H9 (cell line): ENCODE results near the gene FAM151A. TPM values are rescaled to one million over a fixed set of nuclear protein-coding genes. Genes with fewer than 3 reads are reported as not detected.

Experiments
- DNase-seq: peaks from one replicate; pipeline ENCODE4 v3.0.0-alpha.2; 2017
- H2AFZ ChIP-seq: one replicate; pipeline ENCODE4 v1.6.1; 2013; ENCODE audit warnings: mild to moderate bottlenecking, low read length, control low read depth, moderate library complexity
- H2AK5ac ChIP-seq: 2 replicates; pipeline ENCODE4 v1.6.1; 2013; ENCODE audit warnings: low read length, control low read depth, mixed read lengths; ENCODE audit not compliant: insufficient read length
- H2BK120ac ChIP-seq: one replicate; pipeline ENCODE4 v1.6.1; 2013; ENCODE audit warnings: low read depth, mild to moderate bottlenecking, low read length, control low read depth, inconsistent platforms; ENCODE audit not compliant: poor library complexity, severe bottlenecking
- H2BK12ac ChIP-seq: 2 replicates; pipeline ENCODE4 v1.6.1; 2013; ENCODE audit warnings: low read length, control low read depth, mixed read lengths, low read depth; ENCODE audit not compliant: insufficient read length
- H2BK15ac ChIP-seq: 2 replicates; pipeline ENCODE4 v1.6.1; 2013; ENCODE audit warnings: low read depth, low read length, control low read depth
- H2BK20ac ChIP-seq: one replicate; pipeline ENCODE4 v1.6.1; 2013; ENCODE audit warnings: low read depth, mild to moderate bottlenecking, low read length, control low read depth, inconsistent platforms; ENCODE audit not compliant: poor library complexity, severe bottlenecking
- H2BK5ac ChIP-seq: 2 replicates; pipeline ENCODE4 v1.6.1; 2013; ENCODE audit warnings: low read length, control low read depth, mixed read lengths; ENCODE audit not compliant: insufficient read length
- H3K14ac ChIP-seq: 2 replicates; pipeline ENCODE4 v1.6.1; 2013; ENCODE audit warnings: low read length, control low read depth; ENCODE audit not compliant: insufficient read depth
- H3K18ac ChIP-seq: 2 replicates; pipeline ENCODE4 v1.6.1; 2013; ENCODE audit warnings: low read depth, mild to moderate bottlenecking, mixed read lengths, low read length, control low read depth; ENCODE audit not compliant: insufficient read length
- H3K23ac ChIP-seq: 2 replicates; pipeline ENCODE4 v1.6.1; 2013; ENCODE audit warnings: low read length, control low read depth, mixed read lengths, low read depth; ENCODE audit not compliant: insufficient read length
- H3K23me2 ChIP-seq: 2 replicates; pipeline ENCODE4 v1.6.1; 2013; ENCODE audit warnings: low read depth, mild to moderate bottlenecking, mixed read lengths, low read length, control low read depth; ENCODE audit not compliant: insufficient read length, poor library complexity, severe bottlenecking
- H3K27ac ChIP-seq: 2 replicates; pipeline ENCODE4 v1.5.1; 2013; ENCODE audit warnings: low read length, control low read depth, mixed read lengths, low read depth; ENCODE audit not compliant: insufficient read length
- H3K27me3 ChIP-seq: 2 replicates; pipeline ENCODE4 v1.6.1; 2013; ENCODE audit warnings: low read length, control low read depth, inconsistent platforms; ENCODE audit not compliant: insufficient read depth
- H3K4ac ChIP-seq: 2 replicates; pipeline ENCODE4 v1.6.1; 2013; ENCODE audit warnings: low read depth, mild to moderate bottlenecking, control low read depth, inconsistent platforms, low read length, moderate library complexity
- H3K4me1 ChIP-seq: 2 replicates; pipeline ENCODE4 v1.6.1; 2013; ENCODE audit warnings: low read length, control low read depth, inconsistent platforms; ENCODE audit not compliant: insufficient read depth
- H3K4me2 ChIP-seq: 2 replicates; pipeline ENCODE4 v1.6.1; 2013; ENCODE audit warnings: low read length, control low read depth, mixed read lengths; ENCODE audit not compliant: insufficient read length, insufficient read depth
- H3K56ac ChIP-seq: 2 replicates; pipeline ENCODE4 v1.6.1; 2013; ENCODE audit warnings: low read depth, mild to moderate bottlenecking, mixed read lengths, low read length, control low read depth; ENCODE audit not compliant: insufficient read length
- H3K79me1 ChIP-seq: 2 replicates; pipeline ENCODE4 v1.6.1; 2013; ENCODE audit warnings: low read depth, mild to moderate bottlenecking, moderate library complexity, low read length, control low read depth, inconsistent platforms; ENCODE audit not compliant: insufficient read depth, poor library complexity, severe bottlenecking
- H3K79me2 ChIP-seq: 2 replicates; pipeline ENCODE4 v1.6.1; 2013; ENCODE audit warnings: low read length, control low read depth, inconsistent platforms; ENCODE audit not compliant: insufficient read depth
- H3K9ac ChIP-seq: 2 replicates; pipeline ENCODE4 v1.6.1; 2013; ENCODE audit warnings: low read length, control low read depth, mixed read lengths; ENCODE audit not compliant: insufficient read length; ENCODE audit errors: extremely low read depth
- H3K9me3 ChIP-seq: one replicate; pipeline ENCODE4 v1.6.1; 2013; ENCODE audit warnings: low read depth, low read length, inconsistent platforms; ENCODE audit not compliant: control insufficient read depth
- H3T11ph ChIP-seq: one replicate; pipeline ENCODE4 v1.6.1; 2013; ENCODE audit warnings: mild to moderate bottlenecking, low read length, control low read depth, inconsistent platforms
- H4K20me1 ChIP-seq: one replicate; pipeline ENCODE4 v1.6.1; 2013; ENCODE audit not compliant: control insufficient read depth, insufficient read length, insufficient read depth
- H4K5ac ChIP-seq: 2 replicates; pipeline ENCODE4 v1.6.1; 2013; ENCODE audit warnings: low read depth, mild to moderate bottlenecking, mixed read lengths, low read length, control low read depth; ENCODE audit not compliant: insufficient read length
- H4K8ac ChIP-seq: replicated peaks from 2 replicates; pipeline ENCODE4 v1.6.1; 2013; ENCODE audit warnings: low read length, control low read depth, mixed read lengths, low read depth; ENCODE audit not compliant: insufficient read length
- H4K91ac ChIP-seq: 2 replicates; pipeline ENCODE4 v1.6.1; 2013; ENCODE audit warnings: low read depth, mild to moderate bottlenecking, moderate library complexity, mixed read lengths, low read length, control low read depth; ENCODE audit not compliant: insufficient read length
- H3K27ac Mint-ChIP-seq, 3 experiments: 2 replicates in 2 of 3; 3 replicates in 1 of 3; pipeline ENCODE4 v1.8.0; 2020 to 2021; ENCODE audit warnings: mixed read lengths in 3 of 3, mild to moderate bottlenecking in 1 of 3, moderate library complexity in 1 of 3
- H3K27me3 Mint-ChIP-seq: 2 replicates; pipeline ENCODE4 v1.8.0; 2021; ENCODE audit warnings: low read depth, mild to moderate bottlenecking, moderate library complexity, mixed read lengths
- H3K36me3 Mint-ChIP-seq, 3 experiments: 2 replicates in 2 of 3; 3 replicates in 1 of 3; pipeline ENCODE4 v1.8.0; 2020 to 2021; ENCODE audit warnings: low read depth in 3 of 3, mixed read lengths in 3 of 3; ENCODE audit not compliant: insufficient read depth in 1 of 3
- H3K4me1 Mint-ChIP-seq, 2 experiments: 2 replicates each; pipeline ENCODE4 v1.8.0; 2020; ENCODE audit warnings: mixed read lengths in 2 of 2
- H3K4me3 Mint-ChIP-seq, 2 experiments: 2 replicates in 1 of 2; 3 replicates in 1 of 2; pipeline ENCODE4 v1.8.0; 2020 to 2021; ENCODE audit warnings: mild to moderate bottlenecking in 2 of 2, mixed read lengths in 2 of 2, moderate library complexity in 1 of 2
- H3K9me3 Mint-ChIP-seq, 2 experiments: 2 replicates in 1 of 2; 3 replicates in 1 of 2; pipeline ENCODE4 v1.8.0; 2020; ENCODE audit warnings: mild to moderate bottlenecking in 2 of 2, mixed read lengths in 2 of 2, moderate library complexity in 1 of 2
- CTCF ChIP-seq: fragments of 200-600 bp; sonication (generic); conservative IDR thresholded peaks from 3 replicates; pipeline ENCODE4 v1.8.0; 2021; ENCODE audit warnings: antibody characterized with exemption, mild to moderate bottlenecking
- WGBS: extraction: QIAGEN DNeasy Blood & Tissue Kit; methylation state at CpG from one replicate; pipeline ENCODE4 v1.1.7; 2013; ENCODE audit warnings: missing lambda C conversion rate, low lambda C conversion rate, mixed read lengths; ENCODE audit not compliant: insufficient read length; ENCODE audit errors: extremely low coverage; 5-methylcytosine and 5-hydroxymethylcytosine counted together
- total RNA-seq: library from RNA; stranded (reverse); gene quantifications from 2 replicates; pipeline ENCODE4 v1.2.1, GENCODE V29; 2021

FAM151A gene
- total RNA-seq, 1 experiment from 2014 or later = not detected

GRCh38 chr1:54572542-54572850, 50.8 kb downstream of the FAM151A start:
- no peak overlapping the region for H3K56ac ChIP-seq
- WGBS = no CpG with 5 or more reads among the region's 3 CpGs
- H3K23me2 ChIP-seq = no peaks in the 10 kb centered on the region
- H3K79me2 ChIP-seq = no peaks in the 10 kb centered on the region
- Mint-ChIP-seq H3K27ac (peak overlapping the region in 1 of 3 experiments; percentile 36; a peak in 1 of 7 replicates), H3K9me3 (no peaks in the 10 kb centered on the region), H3K27me3 (no peaks in the 10 kb centered on the region), H3K4me1 (peaks cover 48 to 59% of the 10 kb centered on the region in 2 experiments), H3K4me3 (peak overlapping the region in 1 of 2 experiments; percentile 57; a peak in 2 of 5 replicates), H3K36me3 (no peaks in the 10 kb centered on the region)
- peak overlapping the region; percentile 31 for H3K14ac ChIP-seq
- H2AK5ac ChIP-seq = no peak overlapping the region
- no peak for TF ChIP-seq CTCF
- no peaks in the 10 kb centered on the region for H3K79me1 ChIP-seq
- H2BK12ac ChIP-seq = no peak overlapping the region
- H3K9ac ChIP-seq = no peak overlapping the region
- no peak overlapping the region for H2AFZ ChIP-seq
- no peak overlapping the region for H2BK15ac ChIP-seq
- H3K18ac ChIP-seq = no peak overlapping the region
- no peak overlapping the region for H3K23ac ChIP-seq
- H3K27ac ChIP-seq = no peak overlapping the region
- H3K4me2 ChIP-seq = no peak overlapping the region
- H4K91ac ChIP-seq = no peak overlapping the region
- H3K27me3 ChIP-seq = no peaks in the 10 kb centered on the region
- DNase-seq = no peak
- H3T11ph ChIP-seq = no peak overlapping the region
- H2BK120ac ChIP-seq = no peak overlapping the region
- no peak overlapping the region for H4K5ac ChIP-seq
- H2BK20ac ChIP-seq = no peak overlapping the region
- no peaks in the 10 kb centered on the region for H3K9me3 ChIP-seq
- H3K4ac ChIP-seq = no peak overlapping the region
- peaks cover 18% of the 10 kb centered on the region; the same call in 1 of the 2 replicates for H3K4me1 ChIP-seq
- no peaks in the 10 kb centered on the region for H4K20me1 ChIP-seq
- no peak overlapping the region for H4K8ac ChIP-seq
- H2BK5ac ChIP-seq = no peak overlapping the region
